Transverse colon (tissue), 4 donors: ENCODE results near the gene AGAP1. TPM values are rescaled to one million over a fixed set of nuclear protein-coding genes. Genes with fewer than 3 reads are reported as not detected.
"Not testable (repeated sequence)": the region's sequence is repeated elsewhere in the genome, so short reads cannot be mapped to it uniquely, and the experiment has no call there.

ENCODE experiments used
- DNase-seq: peaks from one replicate; pipeline ENCODE4 v3.0.0-alpha.2; 2019
- H3K27ac ChIP-seq, 4 donors: fragments of 200-600 bp; sonication (generic); 2 replicates each; pipeline ENCODE4 v1.5.1; 2016 to 2018; ENCODE audit warnings: inconsistent platforms in 4 of 4
- H3K27me3 ChIP-seq: fragments of 200-600 bp; sonication (generic); 2 replicates; pipeline ENCODE4 v1.5.1; 2017; ENCODE audit warnings: inconsistent platforms
- H3K36me3 ChIP-seq, 4 donors: fragments of 200-600 bp; sonication (generic); 2 replicates each; pipeline ENCODE4 v1.5.1; 2017 to 2019; ENCODE audit warnings: inconsistent platforms in 4 of 4
- H3K4me1 ChIP-seq, 4 donors: fragments of 200-600 bp; sonication (generic); 2 replicates each; pipeline ENCODE4 v1.5.1; 2017 to 2020; ENCODE audit warnings: inconsistent platforms in 4 of 4
- H3K4me3 ChIP-seq, 4 donors: fragments of 200-600 bp; sonication (generic); 1 replicate in 1 of 4; 2 replicates in 3 of 4; pipeline versions ENCODE4 v1.5.1 to v1.6.1; 2017 to 2019; ENCODE audit warnings: inconsistent platforms in 4 of 4
- H3K9me3 ChIP-seq, 2 donors: fragments of 200-600 bp; sonication (generic); 2 replicates each; pipeline ENCODE4 v1.5.1; 2017 to 2019; ENCODE audit warnings: inconsistent platforms in 2 of 2
- EP300 ChIP-seq: sonication (generic); formaldehyde crosslinking; IDR thresholded peaks from one replicate; pipeline ENCODE4 v1.6.1; 2017; ENCODE audit warnings: antibody characterized with exemption, low read depth
- POLR2A ChIP-seq: fragments of 450-650 bp; IDR thresholded peaks from one replicate; pipeline ENCODE4 v1.6.1; 2016; ENCODE audit warnings: antibody characterized with exemption, mild to moderate bottlenecking, moderate library complexity
- POLR2AphosphoS5 ChIP-seq, 3 donors: sonication (generic); formaldehyde crosslinking; IDR thresholded peaks; one replicate each; pipeline ENCODE4 v1.6.1; 2016; ENCODE audit warnings: antibody characterized with exemption in 3 of 3
- WGBS, 2 donors: methylation state at CpG; one replicate each; pipeline ENCODE4 v1.1.5; 2018; ENCODE audit warnings: low coverage in 1 of 2; 5-methylcytosine and 5-hydroxymethylcytosine counted together
- in situ Hi-C, 4 donors: fragments of 200-750 bp; cut with MboI; loops; one replicate each; pipeline versions ENCODE4 v1.15.0 to v1.15.1; 2017; ENCODE audit warnings: low sequenced_read_pairs in 3 of 4, low pct_ligation_motif_present in 1 of 4, low pct_unique_long_range_greater_than_20kb in 1 of 4
- intact Hi-C: fragments of 100-400 bp; cut with DNase I; formaldehyde crosslinking; loops from one replicate; pipeline ENCODE4 v1.15.1; 2023; ENCODE audit warnings: low total_unique reads
- total RNA-seq, 4 donors: library from RNA; depleted of rRNA; stranded (reverse); fragments of >200 nt; gene quantifications; one replicate each; pipeline ENCODE4 v1.1.0, GENCODE V29; 2016
- TF ChIP-seq, protein P1 (sequence below), 5 experiments: fragments of 200-600 bp in 3 of 5; fragments of 450-650 bp in 2 of 5; sonication (generic) in 3 of 5; IDR thresholded peaks; 1 replicate in 2 of 5; 2 replicates in 3 of 5; pipeline ENCODE4 v1.5.1; 2016 to 2017; ENCODE audit warnings: antibody characterized with exemption in 5 of 5, inconsistent platforms in 3 of 5, mild to moderate bottlenecking in 2 of 5, moderate library complexity in 1 of 5

AGAP1 gene
- total RNA-seq, 4 donors from 2014 or later = 56.1 to 96.9 (median 71.2) TPM

DNA sequence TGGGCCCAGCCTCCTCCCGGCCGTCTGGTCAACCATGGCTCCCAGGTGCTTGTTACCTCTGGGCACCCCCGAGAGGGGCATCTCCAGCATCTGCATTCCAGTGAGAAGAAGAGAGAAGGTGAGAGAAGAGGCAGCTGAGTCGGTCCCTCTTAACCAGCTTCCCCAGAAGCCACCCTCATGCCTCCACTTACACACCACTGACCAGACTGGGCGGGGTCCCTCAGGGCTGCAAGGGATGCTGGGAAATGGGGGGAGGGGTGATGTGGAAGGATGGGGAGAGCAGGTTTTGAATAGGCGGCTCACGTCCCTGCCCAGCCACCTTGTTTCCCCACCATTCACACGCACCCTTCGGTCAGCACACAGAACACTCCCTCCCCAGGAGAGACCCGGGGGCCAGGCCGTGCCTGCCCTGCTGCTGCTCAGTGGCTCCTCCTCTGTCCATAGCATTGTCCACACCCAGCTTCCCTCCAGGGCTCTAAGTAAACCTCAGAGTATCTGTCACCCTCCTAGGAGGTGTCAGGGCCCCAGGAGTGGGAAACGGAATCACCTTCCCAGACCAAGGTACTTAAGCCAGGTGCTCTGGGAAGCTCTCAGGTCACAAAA lies 639.7 kb downstream of the AGAP1 start:
- intact Hi-C loops (no loop called here), in situ Hi-C loops (no loop called here)
- no peaks in the 10 kb centered on the region for H3K36me3 ChIP-seq
- 89% methylated on average over 12 of the region's 12 CpGs; no CpG with 5 or more reads in 1 of the 2 donors for WGBS, 2 donors
- no peak for DNase-seq
- H3K9me3 ChIP-seq = no peaks in the 10 kb centered on the region
- H3K4me3 ChIP-seq = no peak overlapping the region
- no peak for TF ChIP-seq POLR2A
- TF ChIP-seq EP300 = no peak
- H3K27ac ChIP-seq = no peak overlapping the region
- no peaks in the 10 kb centered on the region for H3K4me1 ChIP-seq
- H3K27me3 ChIP-seq = no peaks in the 10 kb centered on the region

DNA sequence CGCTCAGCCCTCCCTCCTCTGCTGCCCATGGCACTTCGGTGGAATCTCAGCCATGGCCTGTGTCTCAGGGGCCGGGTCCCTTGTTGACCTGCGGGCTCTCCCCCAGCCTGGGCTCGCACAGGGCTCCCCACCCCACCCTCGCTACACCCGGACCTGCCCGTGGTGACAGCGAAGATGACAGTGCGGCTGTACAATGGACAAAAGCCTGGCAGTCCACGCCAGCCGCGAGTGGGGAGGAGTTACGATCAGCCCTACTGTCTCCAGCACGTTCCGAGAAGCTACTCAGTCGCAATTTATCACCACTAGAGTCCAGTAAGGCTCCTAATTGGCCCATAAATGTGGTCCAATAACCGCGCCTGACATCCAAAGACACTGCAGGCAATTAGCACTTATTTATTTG lies 642.7 kb downstream of the AGAP1 start:
- intact Hi-C loops = no loop called here
- 74% methylated on average over 19 of the region's 19 CpGs; no CpG with 5 or more reads in 1 of the 2 donors for WGBS, 2 donors

DNA sequence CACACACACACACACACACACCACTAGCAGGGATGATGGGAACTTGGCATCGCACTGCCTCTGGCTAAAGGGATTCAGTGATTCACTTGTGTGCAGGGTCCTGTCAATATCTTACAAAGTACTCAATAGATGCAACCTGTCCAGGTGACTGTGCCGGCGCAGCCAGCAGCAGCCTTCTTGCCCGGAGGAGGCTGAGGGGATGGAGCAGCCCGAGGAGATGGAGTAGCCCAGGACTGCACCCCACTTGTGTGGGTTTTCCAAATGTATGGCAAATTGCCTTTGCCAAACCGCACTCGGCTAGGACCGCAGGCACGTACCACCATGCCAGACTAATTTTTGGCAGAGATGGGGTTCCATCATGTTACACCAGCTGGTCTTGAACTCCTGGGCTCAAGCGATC lies 643.2 kb downstream of the AGAP1 start:
- Histone ChIP-seq H3K9me3 (no peaks in the 10 kb centered on the region), H3K4me1 (no peaks in the 10 kb centered on the region), H3K36me3 (no peaks in the 10 kb centered on the region), H3K27ac (no peak overlapping the region), H3K4me3 (no peak overlapping the region), H3K27me3 (no peaks in the 10 kb centered on the region)
- TF ChIP-seq EP300 (no peak), POLR2AphosphoS5 (IDR thresholded peaks at IDR 0.05) (no peak), POLR2A (no peak)
- DNase-seq = no peak
- in situ Hi-C loops (no loop called here), intact Hi-C loops (no loop called here)
- 87 to 100% methylated on average over 5 to 10 of the region's 10 CpGs for WGBS, 2 donors

More for the DNA sequence above, 642.7 kb downstream of the AGAP1 start:
- Histone ChIP-seq H3K9me3 (no peaks in the 10 kb centered on the region), H3K4me1 (no peaks in the 10 kb centered on the region), H3K4me3 (no peak overlapping the region), H3K27ac (no peak overlapping the region), H3K36me3 (no peaks in the 10 kb centered on the region), H3K27me3 (no peaks in the 10 kb centered on the region)
- TF ChIP-seq EP300 (no peak), POLR2A (no peak), POLR2AphosphoS5 (IDR thresholded peaks at IDR 0.05) (no peak)
- TF ChIP-seq, protein P1, sequence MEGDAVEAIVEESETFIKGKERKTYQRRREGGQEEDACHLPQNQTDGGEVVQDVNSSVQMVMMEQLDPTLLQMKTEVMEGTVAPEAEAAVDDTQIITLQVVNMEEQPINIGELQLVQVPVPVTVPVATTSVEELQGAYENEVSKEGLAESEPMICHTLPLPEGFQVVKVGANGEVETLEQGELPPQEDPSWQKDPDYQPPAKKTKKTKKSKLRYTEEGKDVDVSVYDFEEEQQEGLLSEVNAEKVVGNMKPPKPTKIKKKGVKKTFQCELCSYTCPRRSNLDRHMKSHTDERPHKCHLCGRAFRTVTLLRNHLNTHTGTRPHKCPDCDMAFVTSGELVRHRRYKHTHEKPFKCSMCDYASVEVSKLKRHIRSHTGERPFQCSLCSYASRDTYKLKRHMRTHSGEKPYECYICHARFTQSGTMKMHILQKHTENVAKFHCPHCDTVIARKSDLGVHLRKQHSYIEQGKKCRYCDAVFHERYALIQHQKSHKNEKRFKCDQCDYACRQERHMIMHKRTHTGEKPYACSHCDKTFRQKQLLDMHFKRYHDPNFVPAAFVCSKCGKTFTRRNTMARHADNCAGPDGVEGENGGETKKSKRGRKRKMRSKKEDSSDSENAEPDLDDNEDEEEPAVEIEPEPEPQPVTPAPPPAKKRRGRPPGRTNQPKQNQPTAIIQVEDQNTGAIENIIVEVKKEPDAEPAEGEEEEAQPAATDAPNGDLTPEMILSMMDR (IDR thresholded peaks at IDR 0.05) = no peak
- DNase-seq = no peak
- in situ Hi-C loops = no loop called here

DNA sequence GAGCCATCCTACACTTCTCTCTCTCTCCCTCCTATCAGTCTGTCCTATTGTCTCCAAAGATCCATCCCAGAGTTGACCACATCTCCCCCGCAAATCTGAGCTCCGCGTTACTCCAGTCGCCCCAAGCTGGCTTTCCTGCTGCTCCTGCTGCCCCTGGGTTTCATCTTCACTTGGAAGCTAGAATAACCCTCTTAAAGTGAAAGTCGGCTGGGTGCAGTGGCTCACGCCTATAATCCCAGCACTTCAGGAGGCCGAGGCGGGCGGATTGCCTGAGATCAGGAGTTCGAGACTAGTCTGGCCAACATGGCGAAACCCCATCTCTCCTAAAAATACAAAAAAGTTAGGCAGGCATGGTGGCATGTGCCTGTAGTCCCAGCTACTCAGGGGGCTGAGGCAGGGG lies 647.8 kb downstream of the AGAP1 start:
- H3K36me3 ChIP-seq, H3K4me1 ChIP-seq, intact Hi-C loops, in situ Hi-C loops, H3K9me3 ChIP-seq, H3K4me3 ChIP-seq, H3K27ac ChIP-seq, DNase-seq: not testable (repeated sequence)
- 85 to 92% methylated on average over 4 to 11 of the region's 11 CpGs for WGBS, 2 donors
- peaks cover 34% of the 10 kb centered on the region for H3K27me3 ChIP-seq

DNA sequence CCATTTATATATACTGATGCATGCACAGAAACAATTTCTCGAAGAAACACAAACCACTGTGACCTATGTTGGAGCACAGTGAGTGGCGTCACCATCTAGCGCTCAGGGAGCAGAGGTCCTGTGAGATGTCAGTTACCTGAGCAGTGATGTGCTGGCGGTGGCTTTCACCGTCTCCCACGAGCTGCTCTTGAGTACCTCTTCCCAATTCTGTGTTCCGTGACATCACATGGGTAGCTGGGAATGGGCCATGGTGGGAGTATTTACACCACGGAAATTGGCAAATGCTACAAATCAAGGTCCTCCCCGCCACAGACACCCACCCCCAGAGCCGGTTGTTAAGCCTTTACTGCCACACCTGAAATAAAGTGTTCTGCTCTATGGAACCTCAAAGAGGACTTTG lies 650.0 kb downstream of the AGAP1 start:
- intact Hi-C loops (no loop called here), in situ Hi-C loops (no loop called here)
- TF ChIP-seq EP300 (no peak), POLR2A (no peak), POLR2AphosphoS5 (IDR thresholded peaks at IDR 0.05) (no peak)
- TF ChIP-seq, protein P1 (IDR thresholded peaks at IDR 0.05) = no peak
- Histone ChIP-seq H3K4me3 (no peak overlapping the region), H3K36me3 (no peaks in the 10 kb centered on the region), H3K4me1 (no peaks in the 10 kb centered on the region), H3K27ac (no peak overlapping the region), H3K27me3 (peaks cover 38% of the 10 kb centered on the region), H3K9me3 (no peaks in the 10 kb centered on the region)
- DNase-seq = no peak
- WGBS, 2 donors = 90% methylated on average over 10 of the region's 10 CpGs; no CpG with 5 or more reads in 1 of the 2 donors

DNA sequence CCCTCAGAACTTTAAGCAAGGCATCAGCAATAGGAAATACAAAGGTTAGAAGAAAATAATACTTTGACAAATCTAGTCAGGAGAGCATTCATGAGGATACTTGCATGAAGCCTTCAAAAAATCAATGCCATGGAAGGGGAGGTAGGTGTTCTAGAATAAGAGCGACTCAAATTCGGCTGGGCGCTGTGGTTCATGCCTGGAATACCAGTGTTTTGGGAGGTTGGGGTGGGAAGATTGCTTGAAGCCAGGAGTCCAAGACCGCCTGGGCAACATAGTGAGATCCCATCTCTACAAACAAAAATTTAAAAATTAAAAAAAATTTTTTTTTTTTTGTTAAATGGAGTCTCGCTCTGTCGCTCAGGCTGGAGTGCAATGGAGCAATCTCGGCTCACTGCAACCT lies 652.6 kb downstream of the AGAP1 start:
- in situ Hi-C loops (no loop called here), intact Hi-C loops (no loop called here)
- H3K4me1 ChIP-seq = no peaks in the 10 kb centered on the region
- no peak for DNase-seq
- no peak overlapping the region for H3K4me3 ChIP-seq
- H3K27ac ChIP-seq = no peak overlapping the region
- WGBS, 2 donors = 91 to 100% methylated on average over 4 to 7 of the region's 7 CpGs
- peaks cover 38% of the 10 kb centered on the region for H3K27me3 ChIP-seq
- TF ChIP-seq, protein P1 (IDR thresholded peaks at IDR 0.05) = no peak
- TF ChIP-seq EP300 (no peak), POLR2AphosphoS5 (IDR thresholded peaks at IDR 0.05) (no peak), POLR2A (no peak)
- no peaks in the 10 kb centered on the region for H3K36me3 ChIP-seq
- H3K9me3 ChIP-seq = peaks cover 0 to 5% of the 10 kb centered on the region in 2 donors
